Hematopoietic multipotent progenitor cell treated with erythropoietin and hydrocortisone succinate and interleukin-3 and kit ligand, for 8 days (in vitro differentiated cells): Measurements from ENCODE around the gene DIP2C.
"Not testable (repeated sequence)": the region's sequence is repeated elsewhere in the genome, so short reads cannot be mapped to it uniquely, and the experiment has no call there.

Experiments
- DNase-seq: peaks from one replicate; pipeline ENCODE4 v3.0.0-alpha.2; 2015

Gene DIP2C

GRCh38 chr10:590721-591120 lies 98.7 kb downstream of the DIP2C start:
- DNase-seq = no peak

GRCh38 chr10:589961-590680 lies 99.3 kb downstream of the DIP2C start:
- no peak for DNase-seq

- DNase-seq = no peak
Measured at GRCh38 chr10:588246-589165, 101.0 kb downstream of the DIP2C start.

- DNase-seq = no peak
Measured at GRCh38 chr10:586716-587115, 102.8 kb downstream of the DIP2C start.

GRCh38 chr10:586151-586550 lies 103.3 kb downstream of the DIP2C start:
- no peak for DNase-seq

- no peak for DNase-seq
Measured at GRCh38 chr10:585502-585901, 104.0 kb downstream of the DIP2C start.

- DNase-seq = not testable (repeated sequence)
Measured at GRCh38 chr10:584497-585290, 104.8 kb downstream of the DIP2C start.

GRCh38 chr10:583433-583832 lies 106.0 kb downstream of the DIP2C start:
- no peak for DNase-seq

GRCh38 chr10:581776-582330 lies 107.6 kb downstream of the DIP2C start:
- DNase-seq = no peak

GRCh38 chr10:580778-581177 lies 108.7 kb downstream of the DIP2C start:
- DNase-seq = no peak

GRCh38 chr10:576130-576465 lies 113.4 kb downstream of the DIP2C start:
- no peak for DNase-seq

GRCh38 chr10:575402-576129 lies 113.9 kb downstream of the DIP2C start:
- DNase-seq = no peak

- DNase-seq = no peak
Measured at GRCh38 chr10:572696-573095, 116.8 kb downstream of the DIP2C start.

- DNase-seq = no peak
Measured at GRCh38 chr10:571688-572451, 117.6 kb downstream of the DIP2C start.

GRCh38 chr10:571166-571565 lies 118.3 kb downstream of the DIP2C start:
- DNase-seq = no peak

- DNase-seq = no peak
Measured at GRCh38 chr10:570628-571163, 118.8 kb downstream of the DIP2C start.

GRCh38 chr10:569961-570627 lies 119.4 kb downstream of the DIP2C start:
- no peak for DNase-seq

GRCh38 chr10:568848-569247 lies 120.6 kb downstream of the DIP2C start:
- no peak for DNase-seq

GRCh38 chr10:567869-568268 lies 121.6 kb downstream of the DIP2C start:
- DNase-seq = no peak

- no peak for DNase-seq
Measured at GRCh38 chr10:566241-566885, 123.1 kb downstream of the DIP2C start.
